GM18519 (cell line): ENCODE results near the gene CARD16.

ENCODE experiments used
- ATAC-seq: cut with Tn5 transposase; IDR thresholded peaks from one replicate; pipeline ENCODE4 v1.9.1; 2021; ENCODE audit warnings: mild to moderate bottlenecking, moderate library complexity; ENCODE audit not compliant: unreplicated experiment, low FRiP score

Gene CARD16

GRCh38 chr11:104999721-105000120 lies 45.4 kb downstream of the CARD16 start:
- no peak for ATAC-seq

- no peak for ATAC-seq
These were observed 47.8 kb downstream of the CARD16 start for GRCh38 chr11:104997288-104997687.

GRCh38 chr11:104995001-104995408 lies 50.1 kb downstream of the CARD16 start:
- ATAC-seq: no peak

- no peak for ATAC-seq
These were observed 52.4 kb downstream of the CARD16 start for GRCh38 chr11:104992781-104993180.

GRCh38 chr11:104991994-104992393 lies 53.1 kb downstream of the CARD16 start:
- ATAC-seq: no peak
